ENCODE data around the gene SMKR1.

SMKR1 gene

DNA sequence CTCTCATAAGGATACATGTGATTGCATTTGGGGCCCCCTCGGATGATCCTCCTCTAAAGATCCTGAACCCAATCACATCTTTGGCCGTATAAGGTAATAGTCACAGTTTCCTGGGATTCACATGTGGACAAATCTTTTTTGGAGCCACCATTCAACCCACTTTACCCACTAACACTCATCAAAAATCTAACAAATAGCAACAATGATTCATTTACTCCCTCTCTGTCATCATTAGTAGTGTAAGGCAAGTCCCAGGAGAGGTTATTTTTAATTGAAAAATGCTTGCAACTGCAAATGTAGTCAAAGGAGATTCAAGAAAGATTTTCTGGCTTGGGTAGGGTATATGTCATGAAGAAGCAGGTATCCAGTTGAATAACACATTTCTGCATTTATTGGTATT lies 9.9 kb upstream of the SMKR1 start:
- TF ChIP-seq, protein P1, sequence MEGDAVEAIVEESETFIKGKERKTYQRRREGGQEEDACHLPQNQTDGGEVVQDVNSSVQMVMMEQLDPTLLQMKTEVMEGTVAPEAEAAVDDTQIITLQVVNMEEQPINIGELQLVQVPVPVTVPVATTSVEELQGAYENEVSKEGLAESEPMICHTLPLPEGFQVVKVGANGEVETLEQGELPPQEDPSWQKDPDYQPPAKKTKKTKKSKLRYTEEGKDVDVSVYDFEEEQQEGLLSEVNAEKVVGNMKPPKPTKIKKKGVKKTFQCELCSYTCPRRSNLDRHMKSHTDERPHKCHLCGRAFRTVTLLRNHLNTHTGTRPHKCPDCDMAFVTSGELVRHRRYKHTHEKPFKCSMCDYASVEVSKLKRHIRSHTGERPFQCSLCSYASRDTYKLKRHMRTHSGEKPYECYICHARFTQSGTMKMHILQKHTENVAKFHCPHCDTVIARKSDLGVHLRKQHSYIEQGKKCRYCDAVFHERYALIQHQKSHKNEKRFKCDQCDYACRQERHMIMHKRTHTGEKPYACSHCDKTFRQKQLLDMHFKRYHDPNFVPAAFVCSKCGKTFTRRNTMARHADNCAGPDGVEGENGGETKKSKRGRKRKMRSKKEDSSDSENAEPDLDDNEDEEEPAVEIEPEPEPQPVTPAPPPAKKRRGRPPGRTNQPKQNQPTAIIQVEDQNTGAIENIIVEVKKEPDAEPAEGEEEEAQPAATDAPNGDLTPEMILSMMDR (conservative IDR thresholded peaks at IDR 0.05; ENCODE audit: low read depth, low read length): no peak
- H3K4me1 ChIP-seq (ENCODE audit: low read depth, poor library complexity, severe bottlenecking): no peaks in the 10 kb centered on the region
- H3K4me2 ChIP-seq: no peak overlapping the region
- H4K20me1 ChIP-seq (ENCODE audit: insufficient read depth): no peaks in the 10 kb centered on the region
- no peak overlapping the region for H3K9ac ChIP-seq
- no peaks in the 10 kb centered on the region for H3K36me3 ChIP-seq (ENCODE audit: insufficient read depth)
- no peaks in the 10 kb centered on the region for H3K79me2 ChIP-seq (ENCODE audit: insufficient read depth, low read depth)
- H3K4me3 ChIP-seq (IDR thresholded peaks at IDR 0.05; ENCODE audit: insufficient read depth, low read depth, low read length): no peak overlapping the region
- H3K27ac ChIP-seq: no peak overlapping the region
- H3K27me3 ChIP-seq (ENCODE audit: insufficient read depth, low read depth): no peaks in the 10 kb centered on the region
- H2AFZ ChIP-seq (ENCODE audit: low read depth): no peak overlapping the region

DNA sequence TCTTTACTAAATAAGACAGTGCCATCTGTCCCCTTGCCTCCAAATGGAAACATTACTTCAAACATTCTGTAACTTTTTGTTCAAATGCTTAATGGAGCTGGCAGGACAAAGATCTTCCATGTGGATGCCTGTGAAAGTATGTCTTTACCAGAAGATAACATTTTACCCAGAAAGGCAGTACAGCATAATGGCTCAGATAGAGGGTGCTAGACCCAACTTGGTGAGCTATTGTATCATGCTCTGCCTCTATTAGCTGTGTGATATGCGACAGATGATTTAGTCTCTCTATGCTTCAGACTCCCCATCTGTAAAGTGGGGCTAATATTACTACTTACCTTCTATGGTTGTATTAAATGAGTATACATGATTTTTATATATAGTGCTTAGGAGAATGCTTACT lies 8.8 kb upstream of the SMKR1 start:
- H3K27ac ChIP-seq: no peak overlapping the region
- no peaks in the 10 kb centered on the region for H3K27me3 ChIP-seq (ENCODE audit: insufficient read depth, low read depth)
- H3K4me2 ChIP-seq: no peak overlapping the region
- H3K4me1 ChIP-seq (ENCODE audit: low read depth, poor library complexity, severe bottlenecking): no peaks in the 10 kb centered on the region
- H3K36me3 ChIP-seq (ENCODE audit: insufficient read depth): no peaks in the 10 kb centered on the region
- no peaks in the 10 kb centered on the region for H3K79me2 ChIP-seq (ENCODE audit: insufficient read depth, low read depth)
- no peak overlapping the region for H3K4me3 ChIP-seq (IDR thresholded peaks at IDR 0.05; ENCODE audit: insufficient read depth, low read depth, low read length)
- no peaks in the 10 kb centered on the region for H4K20me1 ChIP-seq (ENCODE audit: insufficient read depth)
- H3K9ac ChIP-seq: no peak overlapping the region
- H2AFZ ChIP-seq (ENCODE audit: low read depth): no peak overlapping the region
- TF ChIP-seq, protein P1 (conservative IDR thresholded peaks at IDR 0.05; ENCODE audit: low read depth, low read length): peak; percentile 33; the same call in 1 of the 2 replicates

DNA sequence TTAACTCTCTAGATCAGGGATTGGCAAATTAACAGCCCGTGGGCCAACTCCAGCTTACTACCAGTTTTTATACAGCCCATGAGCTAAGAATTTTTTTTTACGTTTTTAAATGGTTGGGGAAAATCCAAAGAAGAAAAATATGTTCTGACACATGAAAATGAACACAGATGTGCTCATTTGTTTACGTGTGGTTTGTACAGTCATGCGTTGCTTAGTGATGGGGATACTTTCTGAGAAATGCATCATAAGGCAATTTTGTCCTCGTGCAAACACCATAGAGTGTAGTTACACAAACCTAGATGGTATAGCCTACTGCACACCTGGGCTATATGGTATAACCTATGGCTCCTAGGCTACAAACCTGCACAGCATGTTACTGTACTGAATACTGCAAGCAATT lies 8.3 kb upstream of the SMKR1 start:
- Histone ChIP-seq H2AFZ (ENCODE audit: low read depth) (no peak overlapping the region), H3K36me3 (ENCODE audit: insufficient read depth) (no peaks in the 10 kb centered on the region), H3K27ac (no peak overlapping the region), H3K4me2 (no peak overlapping the region), H3K4me3 (IDR thresholded peaks at IDR 0.05; ENCODE audit: insufficient read depth, low read depth, low read length) (no peak overlapping the region), H3K9ac (no peak overlapping the region), H3K27me3 (ENCODE audit: insufficient read depth, low read depth) (no peaks in the 10 kb centered on the region), H4K20me1 (ENCODE audit: insufficient read depth) (no peaks in the 10 kb centered on the region), H3K79me2 (ENCODE audit: insufficient read depth, low read depth) (no peaks in the 10 kb centered on the region), H3K4me1 (ENCODE audit: low read depth, poor library complexity, severe bottlenecking) (no peaks in the 10 kb centered on the region)
- TF ChIP-seq, protein P1 (conservative IDR thresholded peaks at IDR 0.05; ENCODE audit: low read depth, low read length): no peak

DNA sequence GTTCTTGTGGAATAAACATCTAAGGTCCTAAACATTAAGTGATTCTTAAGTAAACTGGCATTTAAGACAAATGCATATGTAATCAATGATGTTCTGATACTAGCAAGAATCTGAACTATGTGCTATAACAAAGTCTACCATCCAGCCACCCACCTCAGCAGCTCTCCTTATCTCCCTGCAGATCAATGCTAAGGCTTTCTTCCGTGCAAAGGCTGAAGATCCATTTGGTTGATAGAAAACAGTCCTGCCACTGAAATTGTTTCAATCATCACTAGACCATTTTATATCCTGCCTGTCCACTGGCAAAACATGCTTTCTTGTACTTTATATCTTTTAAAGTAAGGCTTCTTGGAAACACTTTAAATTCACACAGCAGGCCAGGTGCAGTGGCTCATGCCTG lies 6.3 kb upstream of the SMKR1 start:
- Histone ChIP-seq H4K20me1 (ENCODE audit: insufficient read depth) (no peaks in the 10 kb centered on the region), H3K4me2 (no peak overlapping the region), H3K4me1 (ENCODE audit: low read depth, poor library complexity, severe bottlenecking) (no peaks in the 10 kb centered on the region), H3K27me3 (ENCODE audit: insufficient read depth, low read depth) (no peaks in the 10 kb centered on the region), H3K9ac (no peak overlapping the region), H2AFZ (ENCODE audit: low read depth) (no peak overlapping the region), H3K27ac (no peak overlapping the region), H3K36me3 (ENCODE audit: insufficient read depth) (no peaks in the 10 kb centered on the region), H3K4me3 (IDR thresholded peaks at IDR 0.05; ENCODE audit: insufficient read depth, low read depth, low read length) (no peak overlapping the region), H3K79me2 (ENCODE audit: insufficient read depth, low read depth) (no peaks in the 10 kb centered on the region)
- TF ChIP-seq, protein P1 (conservative IDR thresholded peaks at IDR 0.05; ENCODE audit: low read depth, low read length): no peak
